Esophagus squamous epithelium (tissue), 4 donors: ENCODE data around the gene PRRC2B.

Experiments used
- POLR2A ChIP-seq, 4 donors: fragments of 450-650 bp; IDR thresholded peaks; one replicate each; pipeline ENCODE4 v1.6.1; 2017; ENCODE audit warnings: antibody characterized with exemption in 4 of 4, mild to moderate bottlenecking in 4 of 4, moderate library complexity in 3 of 4
- TF ChIP-seq, protein P1 (sequence below), 6 experiments: fragments of 450-650 bp in 4 of 6; fragments of 200-600 bp in 2 of 6; sonication (generic) in 2 of 6; IDR thresholded peaks; one replicate each; pipeline ENCODE4 v1.5.1; 2016 to 2019; ENCODE audit warnings: antibody characterized with exemption in 6 of 6, mild to moderate bottlenecking in 4 of 6, moderate library complexity in 4 of 6

DNA sequence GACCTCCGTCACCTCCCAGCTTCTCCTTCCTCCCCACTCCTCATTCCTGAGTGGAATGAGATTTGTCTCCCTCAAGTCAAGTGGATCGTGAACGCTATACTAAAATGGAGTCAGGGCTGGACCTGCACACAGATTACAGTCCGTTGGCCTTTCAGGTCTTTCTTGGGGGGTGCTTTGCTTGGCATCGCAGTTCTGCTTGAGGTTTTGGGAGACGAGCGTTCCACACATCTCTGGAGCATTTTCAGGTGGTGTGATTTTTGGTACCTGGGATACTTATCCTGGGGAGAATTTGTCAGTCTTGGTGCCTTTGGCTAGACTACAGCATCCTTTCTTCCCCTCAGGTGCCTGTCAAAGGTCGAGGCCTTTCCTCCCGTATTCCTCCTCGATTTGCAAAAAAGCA is 85.0 kb downstream of the PRRC2B start:
- no peak for TF ChIP-seq POLR2A (IDR thresholded peaks at IDR 0.05)
- TF ChIP-seq, protein P1, sequence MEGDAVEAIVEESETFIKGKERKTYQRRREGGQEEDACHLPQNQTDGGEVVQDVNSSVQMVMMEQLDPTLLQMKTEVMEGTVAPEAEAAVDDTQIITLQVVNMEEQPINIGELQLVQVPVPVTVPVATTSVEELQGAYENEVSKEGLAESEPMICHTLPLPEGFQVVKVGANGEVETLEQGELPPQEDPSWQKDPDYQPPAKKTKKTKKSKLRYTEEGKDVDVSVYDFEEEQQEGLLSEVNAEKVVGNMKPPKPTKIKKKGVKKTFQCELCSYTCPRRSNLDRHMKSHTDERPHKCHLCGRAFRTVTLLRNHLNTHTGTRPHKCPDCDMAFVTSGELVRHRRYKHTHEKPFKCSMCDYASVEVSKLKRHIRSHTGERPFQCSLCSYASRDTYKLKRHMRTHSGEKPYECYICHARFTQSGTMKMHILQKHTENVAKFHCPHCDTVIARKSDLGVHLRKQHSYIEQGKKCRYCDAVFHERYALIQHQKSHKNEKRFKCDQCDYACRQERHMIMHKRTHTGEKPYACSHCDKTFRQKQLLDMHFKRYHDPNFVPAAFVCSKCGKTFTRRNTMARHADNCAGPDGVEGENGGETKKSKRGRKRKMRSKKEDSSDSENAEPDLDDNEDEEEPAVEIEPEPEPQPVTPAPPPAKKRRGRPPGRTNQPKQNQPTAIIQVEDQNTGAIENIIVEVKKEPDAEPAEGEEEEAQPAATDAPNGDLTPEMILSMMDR (IDR thresholded peaks at IDR 0.05): no peak
